ENCODE data around the gene C1R. TPM values are rescaled to one million over a fixed set of nuclear protein-coding genes. Genes with fewer than 3 reads are reported as not detected.

C1R gene
- total and polyA plus RNA-seq, 8 donors, result 69.3 to 693 (median 87.1) TPM

DNA sequence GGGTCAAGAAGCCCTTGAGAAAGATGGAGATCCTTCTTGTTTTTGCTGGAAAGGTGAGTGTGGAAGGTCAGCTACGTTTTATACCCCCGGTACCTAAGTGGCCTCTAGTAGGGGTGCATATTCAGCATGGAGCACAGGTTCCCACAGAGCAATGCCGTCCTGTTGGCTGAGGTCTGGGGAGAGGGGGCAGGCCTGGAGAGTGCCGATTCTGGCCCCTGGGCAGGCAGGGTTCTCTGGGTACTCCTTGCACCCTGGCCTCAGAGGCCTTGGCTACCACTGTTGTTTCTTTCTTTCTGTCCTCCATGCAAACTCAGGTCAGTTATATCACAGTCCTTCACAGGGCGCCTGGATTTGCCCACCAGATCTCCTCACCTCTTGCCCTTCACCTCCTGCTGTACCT, 27.9 kb upstream of the C1R start:
- intact Hi-C loops (cut with DNase I), result no loop called here
- no peak for ATAC-seq
- no peak for TF ChIP-seq CTCF (IDR thresholded peaks at IDR 0.05)

DNA sequence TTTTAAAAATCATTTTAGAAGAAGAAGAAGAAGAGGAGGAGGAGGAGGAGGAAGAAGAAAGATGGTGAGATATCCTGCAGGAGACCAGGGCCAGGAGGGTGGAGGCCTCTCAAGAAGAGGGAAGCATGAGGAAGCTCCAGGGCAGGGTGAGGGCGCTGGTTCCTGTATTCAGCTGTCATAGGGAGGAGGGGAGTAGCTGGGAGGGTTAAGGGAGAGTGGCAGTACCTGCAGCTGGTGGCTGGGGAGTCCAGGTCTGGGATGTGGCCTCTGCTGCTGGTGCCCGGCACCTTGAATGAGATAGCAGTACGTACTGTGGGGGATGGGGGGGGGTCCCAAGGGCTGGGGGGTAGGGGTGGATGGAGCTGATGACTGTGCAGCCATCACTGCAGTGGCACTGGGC, 26.6 kb upstream of the C1R start:
- H3K4me1 ChIP-seq, result peaks cover 0 to 12% of the 10 kb centered on the region in 2 donors
- intact Hi-C loops (cut with DNase I), result loop anchor here in 1 of 2 donors (10.0 kb wide), 1 partner anchor 164 kb away; the partner anchor contains the start of gene PTPN6

More for the DNA sequence above, 27.9 kb upstream of the C1R start:
- H3K36me3 ChIP-seq, result peaks cover 0 to 17% of the 10 kb centered on the region in 2 donors
- no peak overlapping the region for H3K4me3 ChIP-seq
- H3K9me3 ChIP-seq, result no peaks in the 10 kb centered on the region
- H3K27me3 ChIP-seq, result no peaks in the 10 kb centered on the region
- no peak for DNase-seq
- H3K27ac ChIP-seq, result no peak overlapping the region
- peaks cover 0 to 12% of the 10 kb centered on the region in 2 donors for H3K4me1 ChIP-seq

DNA sequence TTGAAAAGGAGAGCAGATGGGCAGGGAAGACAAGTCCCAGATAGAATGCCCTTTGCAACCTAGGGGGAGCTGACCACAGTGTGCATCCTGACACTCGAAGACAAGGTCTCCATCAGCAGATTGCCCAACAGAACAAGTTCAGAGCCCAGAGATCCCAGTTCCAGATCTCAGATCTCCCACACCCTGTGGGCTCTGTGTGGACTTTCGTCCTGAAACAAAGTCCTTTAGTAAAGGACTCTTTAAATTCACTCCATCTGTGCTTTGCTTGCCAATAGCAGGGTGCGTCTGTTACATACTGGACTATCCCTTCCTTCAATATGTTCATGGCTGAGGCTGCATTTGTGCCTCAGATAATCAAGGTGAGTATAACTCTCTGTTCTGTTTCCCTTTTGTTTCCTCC, 25.4 kb upstream of the C1R start:
- no peak for DNase-seq
- Histone ChIP-seq H3K27ac (no peak overlapping the region), H3K36me3 (peaks cover 0 to 17% of the 10 kb centered on the region in 2 donors), H3K4me1 (peaks cover 0 to 11% of the 10 kb centered on the region in 2 donors), H3K4me3 (no peak overlapping the region), H3K27me3 (no peaks in the 10 kb centered on the region), H3K9me3 (no peaks in the 10 kb centered on the region)
- ATAC-seq, result no peak
- intact Hi-C loops (cut with DNase I), result loop anchor here in 1 of 2 donors (10.0 kb wide), 1 partner anchor 163 kb away; the partner anchor contains the start of gene PTPN6
- TF ChIP-seq CTCF (IDR thresholded peaks at IDR 0.05), result no peak

More for the DNA sequence above, 26.6 kb upstream of the C1R start:
- no peak for DNase-seq
- TF ChIP-seq CTCF (IDR thresholded peaks at IDR 0.05), result no peak
- H3K27ac ChIP-seq, result no peak overlapping the region
- H3K4me3 ChIP-seq, result no peak overlapping the region
- no peak for ATAC-seq
- peaks cover 0 to 17% of the 10 kb centered on the region in 2 donors for H3K36me3 ChIP-seq
- no peaks in the 10 kb centered on the region for H3K27me3 ChIP-seq
- no peaks in the 10 kb centered on the region for H3K9me3 ChIP-seq

- no peaks in the 10 kb centered on the region for H3K9me3 ChIP-seq
- peaks cover 0 to 17% of the 10 kb centered on the region in 2 donors for H3K36me3 ChIP-seq
- intact Hi-C loops (cut with DNase I), result loop anchor here in 1 of 2 donors (10.0 kb wide), 1 partner anchor 162 kb away; the partner anchor contains the start of gene PTPN6
- no peak overlapping the region for H3K27ac ChIP-seq
- no peak for ATAC-seq
- H3K27me3 ChIP-seq, result no peaks in the 10 kb centered on the region
- DNase-seq, result no peak
- H3K4me1 ChIP-seq, result peaks cover 0 to 19% of the 10 kb centered on the region in 2 donors
- H3K4me3 ChIP-seq, result no peak overlapping the region
- TF ChIP-seq CTCF (IDR thresholded peaks at IDR 0.05), result no peak
These were observed 24.7 kb upstream of the C1R start for GRCh38 chr12:7116916-7117315.

GRCh38 chr12:7116196-7116595, 24.0 kb upstream of the C1R start:
- H3K27me3 ChIP-seq, result no peaks in the 10 kb centered on the region
- no peak for ATAC-seq
- no peak for TF ChIP-seq CTCF (IDR thresholded peaks at IDR 0.05)
- no peak for DNase-seq
- H3K27ac ChIP-seq, result no peak overlapping the region
- peaks cover 0 to 17% of the 10 kb centered on the region in 2 donors for H3K36me3 ChIP-seq
- H3K4me3 ChIP-seq, result no peak overlapping the region
- intact Hi-C loops (cut with DNase I), result loop anchor here in 1 of 2 donors (10.0 kb wide), 1 partner anchor 161 kb away; the partner anchor contains the start of gene PTPN6
- H3K4me1 ChIP-seq, result peaks cover 0 to 23% of the 10 kb centered on the region in 2 donors
- no peaks in the 10 kb centered on the region for H3K9me3 ChIP-seq

Data from left lung (tissue), 10 donors.